IPS DF 4.7 (cell line): Measurements from ENCODE around the gene PRPS2.

ENCODE experiments used
- DNase-seq: peaks from one replicate; pipeline ENCODE4 v3.0.0-alpha.2; 2013; ENCODE audit warnings: low spot score; ENCODE audit errors: extremely low read depth

PRPS2 gene

GRCh38 chrX:12814420-12814819 lies 23.2 kb downstream of the PRPS2 start:
- no peak for DNase-seq

- no peak for DNase-seq
Measured at GRCh38 chrX:12817528-12817927, 26.3 kb downstream of the PRPS2 start.

- DNase-seq: no peak
Measured at GRCh38 chrX:12819222-12819621, 28.0 kb downstream of the PRPS2 start.

GRCh38 chrX:12820737-12821136 lies 29.5 kb downstream of the PRPS2 start:
- no peak for DNase-seq

GRCh38 chrX:12824944-12825343 lies 33.7 kb downstream of the PRPS2 start:
- no peak for DNase-seq

- no peak for DNase-seq
Measured at GRCh38 chrX:12825801-12826200, 34.6 kb downstream of the PRPS2 start.

GRCh38 chrX:12843061-12843667 lies 52.0 kb downstream of the PRPS2 start:
- no peak for DNase-seq

GRCh38 chrX:12843668-12844279 lies 52.6 kb downstream of the PRPS2 start:
- DNase-seq: no peak

GRCh38 chrX:12844319-12844718 lies 53.1 kb downstream of the PRPS2 start:
- no peak for DNase-seq

GRCh38 chrX:12865359-12865758 lies 74.1 kb downstream of the PRPS2 start:
- DNase-seq: no peak

- no peak for DNase-seq
Measured at GRCh38 chrX:12866451-12867377, 75.5 kb downstream of the PRPS2 start, which contains the start of gene TLR7. Gene TLR7, plus strand, starts transcription at chrX:12867072. Its CDS starts 507 bp downstream, at chrX:12867579.

GRCh38 chrX:12867685-12868084 lies 76.5 kb downstream of the PRPS2 start:
- DNase-seq: no peak

GRCh38 chrX:12868747-12869146 lies 77.5 kb downstream of the PRPS2 start:
- no peak for DNase-seq

- no peak for DNase-seq
Measured at GRCh38 chrX:12871257-12871656, 80.0 kb downstream of the PRPS2 start.

- DNase-seq: no peak
Measured at GRCh38 chrX:12872741-12873140, 81.5 kb downstream of the PRPS2 start.
